ENCODE measurements around the gene ZNF808.
"Not testable (repeated sequence)": the region's sequence is repeated elsewhere in the genome, so short reads cannot be mapped to it uniquely, and the experiment has no call there.

The ZNF808 gene

DNA sequence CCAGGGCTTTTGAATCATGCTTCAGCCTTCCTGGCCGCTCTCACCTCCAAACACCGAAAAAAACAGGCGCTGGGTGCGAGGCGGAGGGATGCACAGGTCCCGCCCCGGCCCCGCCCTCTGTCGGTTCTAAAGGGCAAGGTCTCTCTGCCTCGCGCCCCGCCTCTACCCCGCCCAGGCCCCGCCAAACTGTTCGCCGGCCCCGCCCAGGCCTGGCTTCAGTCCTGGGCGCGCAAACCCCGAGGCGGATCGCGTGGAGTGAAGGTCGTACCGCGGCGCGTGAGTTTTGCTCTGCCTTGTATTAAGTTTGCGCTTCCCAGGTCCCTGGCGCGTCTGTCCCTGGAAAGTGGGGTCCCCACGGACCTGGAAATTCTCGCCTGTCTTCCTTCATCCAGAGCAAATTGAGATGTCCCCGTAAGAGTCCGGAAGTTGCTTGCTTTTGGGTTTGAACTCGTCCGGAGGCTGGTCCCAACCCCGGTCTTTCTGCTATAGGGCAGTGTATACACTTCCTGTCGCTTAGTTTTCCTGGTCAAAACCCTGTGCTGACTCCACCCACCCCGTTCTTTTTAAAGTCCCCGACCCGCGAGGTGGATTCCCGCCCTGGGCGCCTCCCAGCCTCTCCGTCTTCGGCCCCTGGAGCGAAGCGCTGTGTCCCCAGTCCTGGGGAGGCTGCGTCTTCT is 8.4 kb downstream of the ZNF808 start:
- in situ Hi-C loops (cut with MboI; ENCODE audit: low sequenced_read_pairs) = no loop called here

DNA sequence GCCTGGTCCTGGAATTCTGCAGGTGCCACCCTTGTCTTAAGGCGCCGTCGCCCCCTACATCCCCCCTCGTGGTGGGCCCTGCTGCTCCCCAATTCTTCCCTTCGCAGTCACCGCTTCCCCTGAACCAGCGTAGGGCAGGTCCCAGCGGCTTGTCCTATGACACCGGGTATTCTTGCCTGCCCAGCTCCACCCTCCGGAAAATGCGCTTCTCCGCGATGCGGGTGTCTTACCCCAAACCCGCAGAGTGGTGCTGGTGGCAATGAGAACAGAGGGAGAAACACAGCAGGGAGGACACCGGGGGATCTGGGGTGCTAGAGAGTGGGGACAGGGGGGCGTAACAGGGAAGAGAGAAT is 9.0 kb downstream of the ZNF808 start:
- in situ Hi-C loops (cut with MboI; ENCODE audit: low sequenced_read_pairs) = no loop called here

DNA sequence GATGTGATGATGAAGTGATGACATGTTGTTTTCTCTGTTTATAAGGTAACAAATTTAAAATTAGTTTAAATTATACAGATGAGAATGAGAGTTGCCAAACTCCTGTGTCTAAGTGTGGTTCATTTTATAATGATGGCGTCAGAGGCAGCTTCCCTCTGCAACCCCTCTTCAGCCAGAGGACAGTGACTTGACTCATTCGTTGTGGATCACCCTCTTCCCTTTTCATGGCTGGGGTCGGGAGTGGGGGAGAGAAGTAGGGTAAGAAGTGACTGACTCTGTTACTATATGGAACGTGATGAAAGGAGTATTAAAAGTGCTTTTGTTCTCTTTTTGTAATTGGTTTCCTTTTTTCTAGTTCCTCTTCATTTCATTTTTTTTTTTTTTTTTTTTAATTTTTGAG is 11.3 kb downstream of the ZNF808 start:
- in situ Hi-C loops (cut with MboI; ENCODE audit: low sequenced_read_pairs) = not testable (repeated sequence)

DNA sequence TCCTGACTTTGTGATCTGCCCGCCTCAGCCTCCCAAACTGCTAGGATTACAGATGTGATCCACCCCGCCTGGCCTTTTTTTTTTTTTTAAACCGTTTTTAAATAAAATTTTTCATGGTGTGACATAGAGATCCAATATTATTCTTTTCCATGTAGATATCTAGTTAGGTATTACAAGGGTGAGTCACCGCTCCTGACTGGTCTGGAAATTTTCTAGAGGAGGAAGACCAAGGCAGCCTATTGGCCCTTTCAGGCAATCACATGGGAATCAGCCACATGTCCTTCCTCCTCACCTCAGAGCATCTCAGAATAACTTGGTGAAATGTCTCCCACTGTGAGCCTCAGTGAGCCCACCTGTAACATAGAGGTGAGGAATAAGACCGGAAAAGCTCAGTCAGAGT is 13.7 kb downstream of the ZNF808 start:
- in situ Hi-C loops (cut with MboI; ENCODE audit: low sequenced_read_pairs) = not testable (repeated sequence)

DNA sequence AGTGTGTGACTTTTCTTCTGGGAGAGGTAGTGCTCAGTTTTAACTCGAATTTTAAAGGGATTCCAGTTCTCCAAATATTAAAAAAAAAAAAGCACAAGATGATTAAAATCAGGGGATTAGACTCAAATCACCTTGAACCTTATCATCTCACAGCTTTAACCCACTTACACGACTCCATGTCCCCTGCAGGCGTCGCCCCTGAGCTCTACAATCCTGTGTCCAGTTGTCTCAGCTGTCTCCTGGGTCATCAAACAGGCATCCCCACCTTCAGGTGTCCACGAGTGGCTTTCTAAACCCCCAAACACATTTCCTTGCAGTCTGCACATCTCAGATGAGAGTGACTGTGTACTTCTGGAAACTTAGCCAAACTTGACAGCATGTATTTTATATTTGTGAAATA is 14.1 kb downstream of the ZNF808 start:
- in situ Hi-C loops (cut with MboI; ENCODE audit: low sequenced_read_pairs) = no loop called here

DNA sequence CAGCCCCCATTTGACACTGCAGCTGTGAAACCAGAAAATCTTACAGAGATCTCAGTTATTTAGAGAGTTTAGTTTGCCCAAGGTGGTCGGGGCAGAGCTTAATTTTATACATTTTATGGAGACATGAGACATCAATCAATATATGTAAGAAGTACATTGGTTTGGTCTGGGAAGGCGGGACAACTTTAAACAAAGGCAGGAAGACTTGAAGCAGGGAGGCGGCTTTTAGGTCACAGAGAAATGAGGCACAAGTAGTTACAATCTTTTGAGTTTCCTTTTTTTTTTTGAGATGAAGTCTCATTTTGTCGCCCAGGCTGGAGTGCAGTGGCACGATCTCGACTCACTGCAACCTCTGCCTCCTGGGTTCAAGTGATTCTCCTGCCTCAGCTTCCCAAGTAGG is 15.1 kb downstream of the ZNF808 start:
- in situ Hi-C loops (cut with MboI; ENCODE audit: low sequenced_read_pairs) = not testable (repeated sequence)

DNA sequence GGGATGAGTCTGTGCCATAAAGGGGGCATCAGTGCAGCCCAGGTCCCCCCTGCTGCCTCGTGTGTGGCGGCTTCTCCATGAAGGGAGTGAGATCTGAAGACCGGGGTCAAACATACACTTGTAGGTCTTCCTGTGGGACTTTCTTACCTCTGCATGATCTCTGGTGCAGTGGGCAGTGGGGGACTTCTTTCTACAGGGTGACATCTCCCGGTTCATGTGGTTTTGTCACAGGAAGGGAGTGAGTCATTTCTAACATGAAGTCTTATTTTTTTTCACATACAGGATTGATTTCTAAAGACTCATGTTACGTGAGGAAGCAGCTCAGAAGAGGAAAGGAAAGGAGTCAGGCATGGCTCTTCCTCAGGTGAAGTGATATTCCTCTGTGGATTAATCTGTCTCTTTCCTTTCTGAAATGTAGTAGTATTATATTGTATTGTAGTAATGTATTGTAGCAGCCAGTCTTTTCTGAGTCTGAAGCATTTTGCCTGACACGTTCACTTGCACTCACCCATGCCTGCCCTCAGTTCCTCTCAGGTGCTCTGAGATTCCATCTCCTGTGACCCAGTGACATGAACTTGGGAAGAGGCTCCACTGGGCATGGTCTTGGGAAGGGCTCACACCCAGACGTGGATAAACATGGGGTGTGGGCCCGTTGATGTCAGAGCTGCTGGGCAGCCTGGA is 15.7 kb downstream of the ZNF808 start:
- in situ Hi-C loops (cut with MboI; ENCODE audit: low sequenced_read_pairs) = no loop called here

DNA sequence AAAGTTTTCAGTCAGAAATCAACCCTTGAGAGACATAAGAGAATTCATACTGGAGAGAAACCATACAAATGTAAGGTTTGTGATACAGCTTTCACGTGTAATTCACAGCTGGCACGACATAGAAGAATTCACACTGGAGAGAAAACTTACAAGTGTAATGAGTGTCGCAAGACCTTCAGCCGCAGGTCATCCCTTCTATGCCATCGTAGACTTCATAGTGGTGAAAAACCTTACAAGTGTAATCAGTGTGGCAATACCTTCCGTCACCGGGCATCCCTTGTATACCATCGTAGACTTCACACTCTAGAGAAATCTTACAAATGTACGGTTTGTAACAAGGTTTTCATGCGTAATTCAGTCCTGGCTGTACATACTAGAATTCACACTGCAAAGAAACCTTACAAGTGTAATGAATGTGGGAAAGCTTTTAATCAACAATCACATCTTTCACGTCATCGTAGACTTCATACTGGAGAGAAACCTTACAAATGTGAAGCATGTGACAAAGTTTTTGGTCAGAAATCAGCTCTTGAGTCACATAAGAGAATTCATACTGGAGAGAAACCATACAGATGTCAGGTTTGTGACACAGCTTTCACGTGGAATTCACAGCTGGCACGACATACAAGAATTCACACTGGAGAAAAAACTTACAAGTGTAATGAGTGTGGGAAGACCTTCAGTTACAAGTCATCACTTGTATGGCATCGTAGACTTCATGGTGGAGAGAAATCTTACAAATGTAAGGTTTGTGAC is 26.9 kb downstream of the ZNF808 start:
- in situ Hi-C loops (cut with MboI; ENCODE audit: low sequenced_read_pairs) = no loop called here

DNA sequence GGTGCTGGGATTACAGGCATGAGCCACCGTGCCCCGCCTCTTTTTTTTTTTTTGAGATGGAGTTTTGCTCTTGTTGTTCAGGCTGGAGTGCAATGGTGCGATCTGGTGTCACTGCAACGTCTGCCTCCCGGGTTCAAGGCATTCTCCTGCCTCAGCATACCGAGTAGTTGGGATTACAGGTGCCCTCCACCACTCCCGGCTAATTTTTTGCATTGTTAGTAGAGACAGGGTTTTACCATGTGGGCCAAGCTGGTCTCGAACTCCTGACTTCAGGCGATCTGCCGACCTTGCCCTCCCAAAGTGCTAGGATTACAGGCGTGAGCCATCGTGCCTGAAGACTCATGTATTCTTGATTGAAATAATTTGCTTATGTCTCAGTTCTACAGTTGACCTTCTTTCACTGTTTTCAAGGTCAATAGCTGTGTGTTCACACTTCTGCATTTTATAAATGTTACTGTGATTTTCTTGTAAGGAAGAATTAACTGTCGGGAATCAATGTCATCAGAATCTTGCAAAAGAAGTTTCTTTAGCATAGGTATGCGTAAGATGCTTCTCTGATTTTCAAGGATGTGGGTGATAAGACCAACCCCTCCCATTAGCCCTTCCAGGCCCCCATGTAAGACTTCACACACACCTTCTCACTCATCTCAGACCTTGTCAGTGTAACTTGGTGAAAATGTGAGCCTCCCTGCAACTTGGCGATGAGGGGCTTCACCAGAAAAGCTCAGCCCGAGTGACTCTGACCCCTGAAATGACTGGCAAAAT is 29.9 kb downstream of the ZNF808 start:
- in situ Hi-C loops (cut with MboI; ENCODE audit: low sequenced_read_pairs) = no loop called here

DNA sequence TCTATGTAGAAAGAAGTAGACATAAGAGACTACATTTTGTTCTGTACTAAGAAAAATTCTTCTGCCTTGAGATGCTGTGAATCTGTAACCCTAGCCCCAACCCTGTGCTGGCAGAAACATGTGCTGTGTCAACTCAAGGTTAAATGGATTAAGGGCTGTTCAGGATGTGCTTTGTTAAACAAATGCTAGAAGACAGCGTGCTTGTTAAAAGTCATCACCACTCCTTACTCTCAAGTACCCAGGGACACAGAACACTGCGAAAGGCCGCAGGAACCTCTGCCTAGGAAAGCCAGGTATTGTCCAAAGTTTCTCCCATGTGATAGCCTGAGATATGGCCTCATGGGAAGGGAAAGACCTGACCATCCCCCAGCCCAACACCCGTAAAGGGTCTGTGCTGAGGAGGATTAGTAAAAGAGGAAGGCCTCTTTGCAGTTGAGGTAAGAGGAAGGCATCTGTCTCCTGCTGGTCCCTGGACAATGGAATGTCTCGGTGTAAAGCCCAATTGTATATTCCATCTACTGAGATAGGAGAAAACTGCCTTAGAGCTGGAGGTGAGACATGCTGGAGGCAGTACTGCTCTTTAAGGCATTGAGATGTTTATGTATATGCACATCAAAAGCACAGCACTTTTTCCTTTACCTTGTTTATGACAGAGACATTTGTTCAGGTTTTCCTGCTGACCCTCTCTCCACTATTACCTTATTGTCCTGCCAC is 31.4 kb downstream of the ZNF808 start:
- in situ Hi-C loops (cut with MboI; ENCODE audit: low sequenced_read_pairs) = not testable (repeated sequence)

DNA sequence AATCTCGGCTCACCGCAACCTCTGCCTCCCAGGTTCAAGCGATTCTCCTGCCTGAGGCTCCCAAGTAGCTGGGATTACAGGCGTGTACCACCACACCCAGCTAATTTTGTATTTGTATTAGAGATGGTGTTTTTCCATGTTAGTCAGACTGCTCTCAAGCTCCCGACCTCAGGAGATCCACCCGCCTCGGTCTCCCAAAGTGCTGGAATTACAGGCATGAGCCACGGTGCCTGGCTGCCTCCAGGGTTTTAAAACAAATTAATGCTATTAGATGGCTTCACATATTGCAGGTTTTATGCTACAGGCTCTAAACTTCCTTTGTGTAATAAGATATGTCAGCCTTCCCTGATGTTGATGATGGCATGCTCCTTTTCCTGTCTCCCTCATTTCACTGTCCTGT is 34.1 kb downstream of the ZNF808 start:
- in situ Hi-C loops (cut with MboI; ENCODE audit: low sequenced_read_pairs) = not testable (repeated sequence)

DNA sequence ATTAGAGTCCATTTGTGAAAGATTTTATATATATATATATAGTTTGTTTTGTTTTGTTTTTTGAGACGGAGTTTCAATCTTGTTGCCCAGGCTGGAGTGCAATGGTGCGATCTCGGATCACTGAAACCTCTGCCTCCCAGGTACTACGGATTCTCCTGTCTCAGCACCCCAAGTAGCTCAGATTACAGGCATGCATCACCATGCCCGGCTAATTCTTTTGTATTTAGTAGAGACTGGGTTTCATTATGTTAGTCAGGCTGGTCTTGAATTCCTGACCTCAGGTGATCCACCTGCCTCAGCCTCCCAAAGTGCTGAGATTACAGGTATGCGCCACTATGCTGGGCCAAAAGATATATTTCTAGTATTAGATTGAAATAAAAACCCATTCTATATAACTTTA is 38.7 kb downstream of the ZNF808 start:
- in situ Hi-C loops (cut with MboI; ENCODE audit: low sequenced_read_pairs) = no loop called here

DNA sequence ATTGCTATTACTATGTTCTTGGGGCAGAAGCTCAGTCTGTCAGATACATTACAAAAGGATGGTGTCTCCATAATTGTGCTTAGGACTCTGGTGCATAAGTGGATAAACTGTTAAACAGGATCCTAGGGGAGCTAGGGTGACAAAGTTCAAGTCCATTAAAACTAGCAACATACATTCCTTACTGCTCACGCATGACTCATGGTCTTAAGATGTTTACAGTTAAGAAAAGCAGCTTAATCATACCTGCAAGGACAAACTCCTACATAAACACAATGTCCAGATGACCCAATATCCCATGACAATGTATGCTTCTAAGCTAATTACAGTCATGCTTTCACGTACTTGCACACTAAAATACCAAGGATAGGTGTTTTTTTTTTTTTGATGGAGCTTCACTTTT is 39.1 kb downstream of the ZNF808 start:
- in situ Hi-C loops (cut with MboI; ENCODE audit: low sequenced_read_pairs) = no loop called here

DNA sequence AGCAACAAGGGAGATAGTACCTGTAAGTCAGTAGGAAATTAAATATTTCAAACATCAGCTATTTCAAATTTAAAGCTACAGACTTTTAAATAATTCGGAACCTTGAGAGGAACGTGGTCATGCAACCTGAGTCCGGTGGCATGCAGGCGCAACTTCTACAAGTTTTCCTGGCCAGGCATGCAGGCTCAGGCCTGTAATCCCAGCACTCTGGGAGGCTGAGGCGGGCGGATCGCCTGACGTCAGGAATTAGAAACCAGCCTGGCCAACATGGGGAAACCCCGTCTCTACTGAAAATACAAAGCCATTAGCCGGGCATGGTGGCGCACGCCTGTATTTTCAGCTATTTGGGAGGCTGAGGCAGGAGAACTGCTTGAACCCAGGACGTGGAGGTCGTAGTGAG is 40.5 kb downstream of the ZNF808 start:
- in situ Hi-C loops (cut with MboI; ENCODE audit: low sequenced_read_pairs) = no loop called here

DNA sequence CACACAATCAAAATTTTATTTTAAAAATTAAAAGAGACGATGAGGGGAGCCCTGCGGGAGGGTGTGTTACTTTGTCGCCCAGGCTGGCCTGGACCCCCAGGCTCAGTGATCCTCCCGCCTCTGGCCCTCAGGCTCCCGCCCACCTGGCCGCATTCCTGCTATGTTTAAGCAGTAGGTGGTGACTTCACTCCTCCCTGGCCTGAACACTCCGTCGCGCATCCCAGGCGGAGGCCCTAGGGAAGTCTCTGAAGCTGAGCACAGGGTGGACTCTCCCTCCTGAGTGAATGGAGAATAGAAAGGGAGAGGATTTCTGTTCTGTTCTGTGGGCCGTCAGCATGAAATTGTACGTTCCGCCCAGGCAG is 42.2 kb downstream of the ZNF808 start:
- in situ Hi-C loops (cut with MboI; ENCODE audit: low sequenced_read_pairs) = not testable (repeated sequence)

DNA sequence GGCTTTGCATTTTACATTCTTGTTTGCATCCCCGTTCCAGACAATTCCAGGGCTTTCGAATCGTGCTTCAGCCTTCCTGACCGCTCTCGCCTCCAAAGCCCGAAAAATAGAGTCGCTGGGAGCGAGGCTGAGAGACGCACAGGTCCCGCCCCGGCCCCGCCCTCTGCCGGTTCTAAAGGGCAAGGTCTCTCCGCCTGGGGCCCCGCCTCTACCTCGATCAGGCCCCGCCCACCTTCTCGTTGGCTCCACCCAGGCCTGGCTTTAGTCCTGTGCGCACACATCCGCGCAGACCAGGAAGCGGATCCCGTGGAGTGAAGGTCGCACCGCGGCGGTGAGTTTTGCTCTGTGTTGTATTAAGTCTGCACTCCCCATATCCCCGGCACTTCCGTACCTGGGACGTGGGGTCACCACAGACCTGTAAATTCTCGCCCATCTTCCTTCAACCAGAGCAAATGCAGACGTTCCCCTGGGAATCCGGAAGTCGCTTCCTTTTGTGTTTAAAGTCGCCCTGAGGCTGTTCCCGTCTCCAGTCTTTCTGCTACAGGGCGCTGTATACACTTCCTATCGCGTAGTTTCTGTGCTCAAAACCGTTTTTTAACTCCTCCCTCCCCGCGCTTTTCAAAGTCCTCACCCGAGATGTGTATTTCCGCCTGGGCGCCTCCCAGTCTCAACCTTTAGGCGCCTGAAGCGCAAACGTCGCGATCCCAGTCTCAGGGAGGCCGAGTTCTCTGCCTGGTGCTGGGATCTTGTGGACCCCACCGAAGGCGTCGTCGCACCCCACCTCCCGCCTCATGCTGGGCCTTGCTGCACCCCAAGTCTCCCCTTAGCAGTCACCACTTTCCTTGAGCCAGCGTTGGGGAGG is 42.8 kb downstream of the ZNF808 start, which contains the start of gene ZNF701:
Gene ZNF701 (plus strand): TSS at position 288 of the 862 bp plus-strand sequence. CDS start 3,861 bp downstream, outside the sequence.
- in situ Hi-C loops (cut with MboI; ENCODE audit: low sequenced_read_pairs) = no loop called here

DNA sequence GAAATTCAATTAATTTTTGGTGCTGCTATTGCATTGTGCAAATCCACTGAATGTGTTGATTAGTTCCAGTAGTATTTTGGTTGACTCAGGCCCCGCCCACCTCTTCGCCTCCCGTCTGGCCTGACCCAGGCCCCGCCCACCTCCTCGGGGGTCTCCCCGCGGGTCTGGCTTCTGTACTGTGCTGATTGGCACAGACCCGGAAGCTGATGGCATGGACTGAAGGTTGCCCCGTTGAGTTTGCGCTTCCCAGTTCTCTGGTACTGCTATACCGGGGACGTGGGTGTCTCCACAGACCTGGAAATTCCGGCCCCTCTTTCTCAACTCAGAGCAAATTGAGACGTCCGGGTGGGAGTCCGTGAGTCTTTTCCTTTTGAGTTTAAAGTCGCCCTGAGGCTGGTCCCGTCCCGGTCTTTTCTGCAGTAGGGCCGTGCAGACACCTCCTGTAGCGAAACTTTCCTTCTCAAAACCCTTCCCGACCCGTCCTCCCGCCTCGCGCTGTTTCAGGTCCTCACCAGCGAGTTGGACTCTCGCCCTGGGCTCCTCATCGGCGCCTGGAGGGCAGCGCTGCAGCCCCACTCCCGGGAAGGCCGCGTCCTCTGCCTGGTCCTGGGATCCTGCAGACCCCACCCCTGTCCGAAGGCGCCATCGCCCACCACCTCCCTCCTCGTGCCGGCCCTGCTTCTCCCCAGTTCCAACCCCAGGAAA is 57.4 kb downstream of the ZNF808 start:
- in situ Hi-C loops (cut with MboI; ENCODE audit: low sequenced_read_pairs) = no loop called here

DNA sequence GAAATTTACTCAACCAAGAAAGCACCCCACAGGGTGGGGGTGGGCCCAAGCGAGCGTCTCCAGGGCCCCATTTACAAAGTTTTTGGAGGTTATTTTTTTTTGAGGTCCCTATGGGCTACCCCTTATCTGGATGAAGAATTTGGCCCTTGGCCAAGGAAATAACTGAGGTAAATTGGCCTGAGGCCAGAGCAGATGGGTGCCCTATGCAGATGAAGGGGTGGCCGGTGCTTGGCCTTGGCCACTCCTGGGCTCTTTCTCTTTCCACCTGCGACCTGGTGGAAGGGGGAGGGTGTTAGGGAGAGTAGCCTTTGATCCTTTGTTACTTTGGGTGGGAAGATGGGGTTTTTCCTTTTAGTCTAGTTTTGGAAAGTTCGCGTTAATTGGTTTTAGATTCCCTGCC is 58.1 kb downstream of the ZNF808 start:
- in situ Hi-C loops (cut with MboI; ENCODE audit: low sequenced_read_pairs) = no loop called here

DNA sequence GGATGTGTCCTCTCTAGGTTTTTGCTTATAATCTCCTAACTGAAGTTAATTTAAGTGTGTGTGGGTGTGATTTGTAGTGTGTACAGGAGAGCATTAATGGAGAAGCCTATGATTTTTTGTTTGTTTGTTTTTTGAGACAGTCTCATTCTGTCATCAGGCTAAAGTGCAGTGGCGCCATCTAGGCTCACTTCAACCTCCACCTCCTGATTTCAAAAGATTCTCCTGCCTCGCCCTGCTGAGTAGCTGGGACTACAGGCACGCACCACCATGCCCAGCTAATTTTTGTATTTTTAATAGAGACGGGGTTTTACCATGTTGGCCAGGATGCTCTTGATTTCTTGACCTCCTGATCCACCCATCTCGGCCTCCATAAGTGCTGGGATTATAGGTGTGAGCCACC is 63.3 kb downstream of the ZNF808 start:
- in situ Hi-C loops (cut with MboI; ENCODE audit: low sequenced_read_pairs) = no loop called here

Data from hTERT RPE-1 (cell line).